Skeletal muscle tissue (tissue), 4 donors: ENCODE results near the gene EYA4. TPM values are rescaled to one million over a fixed set of nuclear protein-coding genes. Genes with fewer than 3 reads are reported as not detected.

ENCODE experiments used
- H3K27ac ChIP-seq: one replicate; pipeline ENCODE4 v1.7.0; 2013; ENCODE audit warnings: mild to moderate bottlenecking, low read depth, low read length, inconsistent platforms
- H3K27me3 ChIP-seq, 3 donors: one replicate each; pipeline ENCODE4 v1.7.0; 2013; ENCODE audit warnings: low read length in 3 of 3; ENCODE audit not compliant: control insufficient read depth in 3 of 3, insufficient read depth in 3 of 3
- H3K36me3 ChIP-seq, 3 donors: one replicate each; pipeline ENCODE4 v1.7.0; 2013; ENCODE audit warnings: low read length in 3 of 3; ENCODE audit not compliant: control insufficient read depth in 3 of 3, insufficient read depth in 3 of 3
- H3K4me1 ChIP-seq, 3 donors: one replicate each; pipeline ENCODE4 v1.7.0; 2013; ENCODE audit warnings: low read length in 3 of 3, mild to moderate bottlenecking in 3 of 3; ENCODE audit not compliant: control insufficient read depth in 3 of 3, insufficient read depth in 3 of 3
- H3K4me3 ChIP-seq, 3 donors: one replicate each; pipeline ENCODE4 v1.7.0; 2013; ENCODE audit warnings: low read length in 3 of 3
- H3K9ac ChIP-seq, 3 donors: one replicate each; pipeline ENCODE4 v1.7.0; 2013; ENCODE audit warnings: low read length in 3 of 3, mild to moderate bottlenecking in 3 of 3, moderate library complexity in 2 of 3, low read depth in 1 of 3
- H3K9me3 ChIP-seq, 3 donors: one replicate each; pipeline ENCODE4 v1.7.0; 2013; ENCODE audit warnings: low read length in 3 of 3; ENCODE audit not compliant: control insufficient read depth in 3 of 3
- total RNA-seq: library from RNA; depleted of rRNA; stranded (reverse); fragments of >200 nt; gene quantifications from one replicate; pipeline ENCODE4 v1.2.3, GENCODE V29; 2014
- donor health status: Osteomylitis.

The EYA4 gene
- total RNA-seq, 1 donor from 2014 or later, result 40.2 TPM

GRCh38 chr6:133208183-133208755 is 32.9 kb upstream of the EYA4 start:
- Histone ChIP-seq H3K36me3 (no peaks in the 10 kb centered on the region), H3K27ac (no peak overlapping the region), H3K27me3 (no peaks in the 10 kb centered on the region), H3K9me3 (no peaks in the 10 kb centered on the region), H3K4me1 (peaks cover 0 to 9% (median 3%) of the 10 kb centered on the region in 3 donors), H3K4me3 (no peak overlapping the region), H3K9ac (no peak overlapping the region)

- Histone ChIP-seq H3K4me3 (no peak overlapping the region), H3K4me1 (no peaks in the 10 kb centered on the region), H3K27ac (no peak overlapping the region), H3K27me3 (no peaks in the 10 kb centered on the region), H3K9ac (no peak overlapping the region), H3K9me3 (no peaks in the 10 kb centered on the region), H3K36me3 (no peaks in the 10 kb centered on the region)
Observed at GRCh38 chr6:133214267-133214666, 26.9 kb upstream of the EYA4 start.

GRCh38 chr6:133218852-133219251 is 22.3 kb upstream of the EYA4 start:
- Histone ChIP-seq H3K4me1 (no peaks in the 10 kb centered on the region), H3K36me3 (no peaks in the 10 kb centered on the region), H3K4me3 (no peak overlapping the region), H3K9me3 (no peaks in the 10 kb centered on the region), H3K27me3 (no peaks in the 10 kb centered on the region), H3K9ac (no peak overlapping the region), H3K27ac (no peak overlapping the region)

GRCh38 chr6:133223452-133224029 is 17.6 kb upstream of the EYA4 start:
- Histone ChIP-seq H3K27me3 (no peaks in the 10 kb centered on the region), H3K4me1 (peaks cover 0 to 7% (median 4%) of the 10 kb centered on the region in 3 donors), H3K36me3 (no peaks in the 10 kb centered on the region), H3K9me3 (no peaks in the 10 kb centered on the region), H3K27ac (no peak overlapping the region), H3K9ac (no peak overlapping the region), H3K4me3 (no peak overlapping the region)

GRCh38 chr6:133225560-133225959 is 15.6 kb upstream of the EYA4 start:
- H3K27ac ChIP-seq, result peak overlapping the region; percentile 37

GRCh38 chr6:133227344-133227743 is 13.8 kb upstream of the EYA4 start:
- no peaks in the 10 kb centered on the region for H3K9me3 ChIP-seq
- no peak overlapping the region for H3K4me3 ChIP-seq
- no peaks in the 10 kb centered on the region for H3K27me3 ChIP-seq
- no peak overlapping the region for H3K27ac ChIP-seq
- H3K4me1 ChIP-seq, result peaks cover 0 to 7% (median 4%) of the 10 kb centered on the region in 3 donors
- no peak overlapping the region for H3K9ac ChIP-seq
- H3K36me3 ChIP-seq, result no peaks in the 10 kb centered on the region

More at GRCh38 chr6:133225560-133225959, 15.6 kb upstream of the EYA4 start:
- H3K4me3 ChIP-seq, result no peak overlapping the region
- H3K9me3 ChIP-seq, result no peaks in the 10 kb centered on the region
- no peak overlapping the region for H3K9ac ChIP-seq
- peaks cover 0 to 7% (median 4%) of the 10 kb centered on the region in 3 donors for H3K4me1 ChIP-seq
- no peaks in the 10 kb centered on the region for H3K36me3 ChIP-seq
- no peaks in the 10 kb centered on the region for H3K27me3 ChIP-seq

GRCh38 chr6:133230052-133230451 is 11.1 kb upstream of the EYA4 start:
- no peak overlapping the region for H3K9ac ChIP-seq
- no peak overlapping the region for H3K27ac ChIP-seq
- peaks cover 0 to 7% (median 4%) of the 10 kb centered on the region in 3 donors for H3K4me1 ChIP-seq

GRCh38 chr6:133235221-133235620 is 5.9 kb upstream of the EYA4 start:
- Histone ChIP-seq H3K27ac (no peak overlapping the region), H3K36me3 (no peaks in the 10 kb centered on the region), H3K27me3 (no peaks in the 10 kb centered on the region), H3K4me1 (peaks cover under 1 to 8% (median 4%) of the 10 kb centered on the region in 3 donors), H3K4me3 (no peak overlapping the region), H3K9me3 (no peaks in the 10 kb centered on the region), H3K9ac (no peak overlapping the region)

More at GRCh38 chr6:133230052-133230451, 11.1 kb upstream of the EYA4 start:
- Histone ChIP-seq H3K27me3 (no peaks in the 10 kb centered on the region), H3K36me3 (no peaks in the 10 kb centered on the region), H3K9me3 (no peaks in the 10 kb centered on the region), H3K4me3 (no peak overlapping the region)

- H3K27me3 ChIP-seq, result no peaks in the 10 kb centered on the region
- H3K9me3 ChIP-seq, result no peaks in the 10 kb centered on the region
- H3K4me1 ChIP-seq, result peaks cover 4 to 12% (median 5%) of the 10 kb centered on the region in 3 donors
- no peak overlapping the region for H3K27ac ChIP-seq
- no peaks in the 10 kb centered on the region for H3K36me3 ChIP-seq
- H3K4me3 ChIP-seq, result no peak overlapping the region
- no peak overlapping the region for H3K9ac ChIP-seq
Observed at GRCh38 chr6:133236932-133237331, 4.2 kb upstream of the EYA4 start.

GRCh38 chr6:133240511-133241085 is 559 bp upstream of the EYA4 start:
- Histone ChIP-seq H3K27me3 (peaks cover 0 to 3% (median 2%) of the 10 kb centered on the region in 3 donors), H3K9ac (peak overlapping the region; percentile 82 to 96 (median 88))

More at GRCh38 chr6:133240511-133241085, 559 bp upstream of the EYA4 start:
- Histone ChIP-seq H3K4me1 (peaks cover 4 to 13% (median 12%) of the 10 kb centered on the region in 3 donors), H3K9me3 (no peaks in the 10 kb centered on the region), H3K36me3 (no peaks in the 10 kb centered on the region), H3K27ac (peak overlapping the region; percentile 92), H3K4me3 (peak overlapping the region; percentile 66 to 86 (median 73))
